Astrocyte (in vitro differentiated cells and primary cell): ENCODE data around the gene TAF15. TPM values are rescaled to one million over a fixed set of nuclear protein-coding genes. Genes with fewer than 3 reads are reported as not detected.

Experiments used
- DNase-seq: peaks from one replicate; pipeline ENCODE4 v3.0.0-alpha.2; 2010; ENCODE audit warnings: low read depth
- FAIRE-seq: peaks from 2 replicates; lab custom pipeline; 2011; peaks lifted over from hg19 to GRCh38; lab: Jason Lieb, UNC
- H2AFZ ChIP-seq: 2 replicates; pipeline ENCODE4 v1.6.0; 2012; ENCODE audit warnings: low read depth, low read length, inconsistent platforms
- H3K27ac ChIP-seq: 2 replicates; pipeline ENCODE4 v1.5.1; 2011; ENCODE audit warnings: low read depth, low read length, inconsistent platforms
- H3K27me3 ChIP-seq: 2 replicates; pipeline ENCODE4 v1.6.0; 2011; ENCODE audit warnings: low read length, inconsistent platforms; ENCODE audit not compliant: insufficient read depth
- H3K36me3 ChIP-seq: 2 replicates; pipeline ENCODE4 v1.5.1; 2011; ENCODE audit warnings: low read length, inconsistent platforms; ENCODE audit not compliant: insufficient read depth
- H3K4me1 ChIP-seq: 2 replicates; pipeline ENCODE4 v1.5.1; 2011; ENCODE audit warnings: low read length, inconsistent platforms; ENCODE audit not compliant: insufficient read depth
- H3K4me2 ChIP-seq: 2 replicates; pipeline ENCODE4 v1.6.0; 2012; ENCODE audit warnings: low read length, inconsistent platforms
- H3K4me3 ChIP-seq: 2 replicates; pipeline ENCODE4 v1.5.1; 2011; ENCODE audit warnings: low read depth, mild to moderate bottlenecking, low read length, inconsistent platforms; ENCODE audit not compliant: insufficient read depth
- H3K79me2 ChIP-seq: 2 replicates; pipeline ENCODE4 v1.6.0; 2012; ENCODE audit warnings: mild to moderate bottlenecking, low read length, inconsistent platforms; ENCODE audit not compliant: insufficient read depth
- H3K9ac ChIP-seq: 2 replicates; pipeline ENCODE4 v1.6.0; 2012; ENCODE audit warnings: mild to moderate bottlenecking, low read length, inconsistent platforms
- H3K9me3 ChIP-seq: 2 replicates; pipeline ENCODE4 v1.5.1; 2012; ENCODE audit warnings: low read depth, mild to moderate bottlenecking, low read length, inconsistent platforms; ENCODE audit not compliant: insufficient read depth
- H4K20me1 ChIP-seq: 2 replicates; pipeline ENCODE4 v1.6.0; 2012; ENCODE audit warnings: low read length, inconsistent platforms; ENCODE audit not compliant: insufficient read depth
- H3K27ac Mint-ChIP-seq: one replicate; pipeline ENCODE4 v1.8.0; 2021; ENCODE audit warnings: mild to moderate bottlenecking, mixed read lengths; ENCODE audit not compliant: unreplicated experiment
- H3K27me3 Mint-ChIP-seq: one replicate; pipeline ENCODE4 v1.8.0; 2021; ENCODE audit warnings: low read depth, mixed read lengths; ENCODE audit not compliant: unreplicated experiment
- H3K36me3 Mint-ChIP-seq: one replicate; pipeline ENCODE4 v1.8.0; 2021; ENCODE audit warnings: low read depth, mixed read lengths; ENCODE audit not compliant: unreplicated experiment
- H3K4me1 Mint-ChIP-seq: one replicate; pipeline ENCODE4 v1.8.0; 2021; ENCODE audit warnings: low read depth, mixed read lengths; ENCODE audit not compliant: unreplicated experiment
- H3K4me3 Mint-ChIP-seq: one replicate; pipeline ENCODE4 v1.8.0; 2021; ENCODE audit warnings: mild to moderate bottlenecking, moderate library complexity, mixed read lengths; ENCODE audit not compliant: unreplicated experiment
- H3K9me3 Mint-ChIP-seq: one replicate; pipeline ENCODE4 v1.8.0; 2021; ENCODE audit warnings: mild to moderate bottlenecking, mixed read lengths; ENCODE audit not compliant: unreplicated experiment
- CTCF ChIP-seq: IDR thresholded peaks from 2 replicates; pipeline ENCODE4 v1.5.1; 2011; ENCODE audit warnings: low read depth, mild to moderate bottlenecking, inconsistent platforms, low read length, moderate library complexity; ENCODE audit not compliant: insufficient read depth
- EZH2 ChIP-seq: IDR thresholded peaks from 2 replicates; pipeline ENCODE4 v1.6.1; 2012; ENCODE audit warnings: mild to moderate bottlenecking, low read length, inconsistent platforms; ENCODE audit not compliant: insufficient read depth
- total RNA-seq: library from RNA; stranded (reverse); gene quantifications from 2 replicates; pipeline ENCODE4 v1.2.1, GENCODE V29; 2021

Gene TAF15
- total RNA-seq, 1 donor from 2014 or later: 156 TPM

- H3K27me3 Mint-ChIP-seq: peaks cover 15% of the 10 kb centered on the region
- Histone ChIP-seq H3K9ac (no peak overlapping the region), H4K20me1 (no peaks in the 10 kb centered on the region), H3K79me2 (no peaks in the 10 kb centered on the region), H3K27me3 (peaks cover 5% of the 10 kb centered on the region), H3K4me2 (no peak overlapping the region), H3K36me3 (no peaks in the 10 kb centered on the region), H3K4me1 (peaks cover 16% of the 10 kb centered on the region), H3K9me3 (no peaks in the 10 kb centered on the region), H2AFZ (no peak overlapping the region), H3K27ac (no peak overlapping the region), H3K4me3 (no peak overlapping the region)
- H3K27ac Mint-ChIP-seq: no peak overlapping the region
- H3K9me3 Mint-ChIP-seq: no peaks in the 10 kb centered on the region
- H3K4me1 Mint-ChIP-seq: peaks cover 34% of the 10 kb centered on the region
- FAIRE-seq (no peak), DNase-seq (no peak)
- H3K4me3 Mint-ChIP-seq: no peak overlapping the region
- H3K36me3 Mint-ChIP-seq: no peaks in the 10 kb centered on the region
- TF ChIP-seq EZH2 (no peak), CTCF (no peak)
Observed at GRCh38 chr17:35773129-35773528, 36.2 kb upstream of the TAF15 start.

GRCh38 chr17:35773679-35774425 lies 35.4 kb upstream of the TAF15 start:
- Histone ChIP-seq H3K9ac (no peak overlapping the region), H3K4me3 (no peak overlapping the region), H3K36me3 (no peaks in the 10 kb centered on the region), H2AFZ (peak overlapping the region; percentile 70), H3K79me2 (no peaks in the 10 kb centered on the region), H3K4me1 (peaks cover 23% of the 10 kb centered on the region), H3K27ac (no peak overlapping the region), H3K9me3 (no peaks in the 10 kb centered on the region), H4K20me1 (no peaks in the 10 kb centered on the region), H3K4me2 (peak overlapping the region; percentile 48), H3K27me3 (peaks cover 5% of the 10 kb centered on the region)
- TF ChIP-seq CTCF: no peak
- TF ChIP-seq EZH2: no peak
- H3K4me3 Mint-ChIP-seq: peak overlapping the region; percentile 57
- H3K27ac Mint-ChIP-seq: peak overlapping the region; percentile 97
- H3K9me3 Mint-ChIP-seq: no peaks in the 10 kb centered on the region
- no peaks in the 10 kb centered on the region for H3K36me3 Mint-ChIP-seq
- no peak for DNase-seq
- FAIRE-seq: no peak
- peaks cover 13% of the 10 kb centered on the region for H3K27me3 Mint-ChIP-seq
- peaks cover 41% of the 10 kb centered on the region for H3K4me1 Mint-ChIP-seq

GRCh38 chr17:35774499-35774898 lies 34.8 kb upstream of the TAF15 start:
- H3K27ac Mint-ChIP-seq: peak overlapping the region; percentile 72

More at GRCh38 chr17:35774499-35774898, 34.8 kb upstream of the TAF15 start:
- FAIRE-seq (no peak), DNase-seq (peak; percentile 54)
- Histone ChIP-seq H4K20me1 (no peaks in the 10 kb centered on the region), H3K27ac (no peak overlapping the region), H3K4me1 (peaks cover 25% of the 10 kb centered on the region), H3K27me3 (peaks cover 2% of the 10 kb centered on the region), H3K79me2 (no peaks in the 10 kb centered on the region), H3K36me3 (no peaks in the 10 kb centered on the region), H3K9ac (no peak overlapping the region), H2AFZ (peak overlapping the region; percentile 19), H3K9me3 (no peaks in the 10 kb centered on the region), H3K4me2 (peak overlapping the region; percentile 48), H3K4me3 (no peak overlapping the region)
- TF ChIP-seq CTCF: no peak
- TF ChIP-seq EZH2: no peak
- peaks cover 13% of the 10 kb centered on the region for H3K27me3 Mint-ChIP-seq
- no peaks in the 10 kb centered on the region for H3K9me3 Mint-ChIP-seq
- H3K4me3 Mint-ChIP-seq: peak overlapping the region; percentile 57
- no peaks in the 10 kb centered on the region for H3K36me3 Mint-ChIP-seq
- H3K4me1 Mint-ChIP-seq: peaks cover 42% of the 10 kb centered on the region
